Right forelimb (tissue), 1 donor: ENCODE results near the gene SLC23A2.
"Not testable (repeated sequence)": the region's sequence is repeated elsewhere in the genome, so short reads cannot be mapped to it uniquely, and the experiment has no call there.

Experiments
- DNase-seq: peaks from one replicate; pipeline ENCODE4 v3.0.0-alpha.2; 2018

The SLC23A2 gene

DNA sequence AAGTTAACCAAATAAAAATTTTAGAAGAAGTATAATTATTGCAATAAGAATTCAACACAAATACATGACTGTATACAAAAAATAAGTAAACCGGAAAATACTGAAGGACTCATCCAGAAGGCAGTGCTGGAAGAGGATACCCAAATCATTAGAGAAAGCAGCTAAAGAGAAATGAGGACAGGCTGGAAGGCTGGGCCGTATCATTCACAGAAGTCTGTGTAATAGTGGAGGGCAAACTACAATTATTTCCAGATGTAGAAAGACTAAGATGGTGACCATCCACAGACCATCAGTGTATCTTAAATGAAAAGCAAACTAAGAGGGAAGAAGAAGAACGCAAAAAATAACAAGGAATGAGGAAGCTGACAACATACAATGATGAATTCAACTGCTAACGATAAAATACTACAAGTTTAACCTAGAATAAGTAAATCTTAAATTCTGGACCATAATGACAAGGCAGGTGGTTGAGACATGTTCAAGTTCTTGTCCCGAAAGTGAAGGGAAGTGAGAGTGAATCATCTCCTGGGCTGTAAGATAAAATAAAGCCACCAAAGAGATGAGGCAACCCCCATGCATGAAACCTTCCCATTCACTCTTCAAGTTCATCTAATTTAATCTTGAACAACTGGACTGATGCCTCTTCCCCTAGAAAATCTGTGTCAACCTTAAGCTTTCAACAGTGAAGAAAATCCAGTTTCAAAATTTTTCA lies 71.5 kb downstream of the SLC23A2 start:
- DNase-seq: no peak

DNA sequence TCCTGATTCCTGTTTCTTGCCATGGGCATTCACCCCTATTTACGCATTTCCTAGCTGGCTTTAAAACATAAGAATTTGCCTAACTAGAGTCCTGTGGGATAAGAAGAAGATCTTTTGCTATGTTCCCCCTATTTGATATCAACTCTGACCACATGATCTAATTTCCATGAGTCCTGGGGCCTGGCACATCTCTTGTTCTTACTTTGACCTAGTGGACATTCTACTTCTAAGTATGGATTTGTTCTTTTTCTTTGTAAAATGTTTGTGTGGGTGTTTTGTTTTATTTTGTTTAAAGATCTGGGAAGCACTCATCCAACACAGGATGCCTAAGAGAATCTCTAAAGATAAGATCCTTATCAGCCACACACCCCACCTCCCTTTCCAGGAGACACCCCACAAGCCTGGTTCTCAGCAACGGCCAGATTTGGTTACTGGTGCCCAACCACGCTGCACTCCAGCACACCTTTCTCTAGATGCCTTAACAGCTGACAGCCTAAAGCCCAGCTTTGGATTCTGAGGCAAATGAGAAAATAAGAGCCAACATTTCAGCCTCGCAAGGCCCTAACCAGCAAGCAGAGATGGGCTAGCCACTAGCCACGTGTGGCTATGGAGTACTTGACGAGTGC lies 74.7 kb downstream of the SLC23A2 start:
- no peak for DNase-seq

DNA sequence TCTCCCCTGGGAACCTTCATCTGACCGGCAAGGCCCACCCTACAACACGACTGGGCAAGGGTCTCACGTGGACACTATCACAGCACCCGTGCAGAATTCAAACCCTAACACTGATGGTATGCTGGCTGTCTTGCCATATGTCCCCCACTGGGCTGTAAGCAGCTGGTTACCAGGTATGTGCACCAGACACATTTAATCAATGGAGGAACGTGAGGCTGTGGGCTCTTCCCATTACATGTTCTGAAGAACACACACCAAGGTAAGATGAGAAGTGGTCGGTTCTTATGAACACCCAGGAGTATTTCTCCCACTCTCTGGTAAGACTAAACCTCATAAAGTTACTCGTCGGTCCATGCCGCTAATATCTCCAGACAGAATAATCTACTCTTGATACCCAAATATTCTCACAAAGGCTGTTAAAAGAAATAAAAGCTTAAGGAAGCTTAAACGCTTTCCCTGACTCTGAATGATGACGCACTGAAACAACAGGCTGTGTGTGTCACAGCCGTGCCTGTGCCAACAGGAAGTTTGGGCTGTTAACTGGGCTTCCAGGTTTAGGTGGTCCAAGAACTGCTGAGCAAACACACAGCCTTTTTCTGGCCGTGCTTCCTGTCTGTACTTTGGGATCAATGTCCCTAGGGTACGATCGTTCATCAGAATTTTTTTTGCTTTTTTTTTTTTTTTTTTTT lies 75.3 kb downstream of the SLC23A2 start:
- DNase-seq: no peak

DNA sequence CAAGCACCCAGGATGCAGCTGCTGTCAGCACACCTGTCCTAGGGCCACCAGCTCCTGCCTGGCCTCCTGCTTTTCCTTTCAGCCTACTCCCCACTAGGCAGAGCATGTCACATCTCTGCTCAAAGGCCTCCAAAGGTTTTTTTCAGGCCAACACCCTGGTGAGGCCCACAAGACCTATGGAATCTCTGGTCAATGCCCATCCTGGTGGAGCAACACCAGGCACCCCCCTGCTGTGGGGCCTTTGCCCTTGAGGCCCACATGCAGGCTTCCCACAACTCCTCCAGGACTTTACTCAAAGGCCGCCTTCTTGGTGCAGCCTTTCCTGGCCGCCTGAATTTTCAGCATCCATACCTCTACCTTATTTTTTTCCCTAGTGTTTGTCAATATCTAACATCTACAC lies 76.9 kb downstream of the SLC23A2 start:
- no peak for DNase-seq

DNA sequence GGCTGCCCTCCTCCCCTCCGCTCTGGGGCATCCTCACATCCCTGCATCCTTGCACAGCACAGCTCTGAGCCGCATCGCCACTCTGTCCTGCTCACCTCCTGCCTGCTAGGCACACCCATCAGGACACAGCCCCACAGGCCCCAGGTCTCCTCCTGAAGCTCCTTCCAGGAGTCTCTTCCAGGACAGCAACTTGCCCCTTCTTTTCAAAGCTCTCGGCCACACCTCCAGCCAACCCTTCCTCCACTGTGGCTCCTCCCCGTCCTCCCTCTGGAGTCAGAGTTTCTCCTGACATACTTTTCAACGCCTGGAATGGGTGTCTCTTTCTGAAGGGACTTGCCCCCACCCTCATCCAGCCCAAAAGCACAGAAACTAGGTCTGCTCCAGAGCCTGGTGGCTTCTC lies 77.3 kb downstream of the SLC23A2 start:
- no peak for DNase-seq

DNA sequence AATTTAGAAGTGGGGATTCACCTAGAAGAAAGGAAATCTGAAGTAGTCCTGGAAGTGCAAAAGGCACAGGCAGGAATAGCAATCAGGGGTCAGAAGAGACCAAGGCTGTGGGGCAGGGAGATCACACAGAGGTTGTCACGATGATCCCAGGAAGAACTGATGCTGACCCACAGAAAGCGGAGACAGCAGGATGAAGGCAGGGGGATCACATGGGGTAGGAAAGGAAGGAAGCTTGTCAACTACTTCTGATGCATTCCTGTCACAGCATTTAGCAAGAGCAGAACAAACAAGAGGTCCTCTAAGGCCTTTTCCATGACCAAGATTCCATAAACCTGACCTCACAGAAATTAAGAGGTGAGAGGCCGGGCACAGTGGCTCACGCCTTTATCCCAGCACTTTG lies 79.1 kb downstream of the SLC23A2 start:
- DNase-seq: no peak

DNA sequence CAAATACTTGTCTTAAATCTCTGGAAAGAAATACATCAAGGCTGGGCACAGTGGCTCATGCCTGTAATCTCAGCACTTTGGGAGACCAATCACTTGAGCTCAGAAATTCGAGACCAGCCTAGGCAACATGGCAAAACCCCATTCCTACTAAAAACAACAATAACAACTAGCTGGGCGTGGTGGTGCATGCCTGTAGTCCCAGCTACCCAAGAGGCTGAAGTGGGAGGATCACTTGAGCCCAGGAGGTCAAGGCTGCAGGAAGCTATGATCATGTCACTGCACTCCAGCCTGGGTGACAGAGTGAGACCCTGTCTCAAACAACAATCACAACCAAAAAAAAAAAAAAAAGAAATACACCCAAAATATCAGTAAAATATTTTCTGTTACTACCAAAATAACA lies 80.0 kb downstream of the SLC23A2 start:
- not testable (repeated sequence) for DNase-seq

DNA sequence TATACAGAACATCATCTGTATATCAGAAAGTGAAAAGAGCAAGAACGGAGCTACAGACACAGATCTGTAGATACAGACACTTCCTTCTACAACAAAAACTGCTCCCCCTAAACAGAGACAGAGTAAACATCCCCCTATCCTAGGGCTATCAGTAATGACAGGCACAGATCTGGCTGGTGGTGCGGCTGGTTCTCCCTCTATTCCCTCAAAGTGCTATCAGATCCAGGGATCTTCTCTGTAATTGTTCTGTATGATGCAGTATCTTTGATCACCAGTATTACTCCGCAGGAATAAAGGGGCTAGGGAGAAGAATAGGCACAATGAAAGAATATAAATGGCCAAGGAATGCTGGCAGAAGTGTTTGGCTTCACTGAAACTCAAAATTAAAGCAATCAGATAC lies 80.7 kb downstream of the SLC23A2 start:
- no peak for DNase-seq

DNA sequence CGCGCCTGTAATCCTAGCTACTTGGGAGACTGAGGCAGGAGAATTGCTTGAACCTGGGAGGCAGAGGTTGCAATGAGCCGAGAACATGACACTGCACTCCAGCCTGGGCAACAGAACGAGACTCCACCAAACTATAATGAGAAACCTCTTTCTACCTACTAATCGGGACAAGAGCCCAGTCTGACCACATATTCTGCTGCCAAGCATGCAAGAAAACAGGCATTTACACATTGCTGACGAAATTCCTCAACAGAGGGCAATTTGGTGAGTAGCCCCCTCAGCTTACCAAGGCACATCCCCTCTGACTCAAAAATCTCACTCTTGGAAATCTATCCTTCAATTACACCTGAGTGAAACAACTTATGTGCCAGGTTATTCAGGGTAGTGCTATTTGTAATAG lies 81.2 kb downstream of the SLC23A2 start:
- no peak for DNase-seq

DNA sequence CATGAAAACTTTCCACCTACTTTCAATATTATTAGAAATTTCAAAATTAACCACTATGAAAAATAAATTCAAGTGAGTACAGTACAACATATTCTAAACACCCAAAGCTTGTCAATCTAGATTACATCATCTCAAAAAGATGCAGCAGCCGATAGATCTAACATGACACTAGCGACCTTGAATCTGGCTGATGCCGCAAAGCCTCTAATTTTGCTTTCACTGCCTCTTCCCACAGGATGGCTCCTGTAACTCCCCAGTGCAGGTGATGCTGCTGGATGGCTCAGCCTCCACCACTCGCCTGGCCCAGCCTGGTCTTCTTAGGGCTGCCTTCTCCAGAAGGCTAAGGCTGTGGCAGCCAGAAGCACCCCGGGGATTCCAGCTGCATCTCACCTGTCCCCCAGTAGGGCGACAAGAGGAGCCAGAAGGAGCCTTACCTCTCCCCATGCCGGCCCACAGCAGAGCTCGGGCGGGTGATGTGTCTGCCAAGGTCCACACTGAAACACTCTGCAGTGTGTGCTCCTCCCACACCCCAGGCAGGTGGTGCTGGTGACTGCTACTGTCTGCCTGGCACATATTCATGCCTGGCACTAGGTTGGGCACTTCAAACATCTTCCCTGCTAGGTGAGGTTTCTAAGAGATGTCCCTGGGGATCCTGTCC lies 82.1 kb downstream of the SLC23A2 start:
- DNase-seq: no peak

DNA sequence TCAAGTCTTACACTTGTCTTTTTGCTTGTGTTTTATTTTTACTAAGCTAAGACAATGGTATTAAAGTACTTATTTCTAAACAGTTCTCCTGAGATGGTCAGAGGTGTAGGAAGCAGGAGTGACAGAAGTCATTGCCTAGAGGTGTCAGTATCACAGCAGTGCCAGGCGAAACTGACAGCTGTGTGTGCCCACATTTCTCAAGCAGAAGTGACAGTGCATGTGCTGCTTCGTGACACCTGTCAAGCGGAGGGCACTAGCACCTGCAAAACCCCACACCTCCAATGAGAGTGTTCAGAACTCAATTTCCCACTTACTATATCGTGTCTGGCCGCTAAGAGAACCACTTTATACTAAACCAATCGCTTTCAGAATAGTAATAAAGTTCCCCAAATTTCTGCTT lies 82.8 kb downstream of the SLC23A2 start:
- DNase-seq: no peak

DNA sequence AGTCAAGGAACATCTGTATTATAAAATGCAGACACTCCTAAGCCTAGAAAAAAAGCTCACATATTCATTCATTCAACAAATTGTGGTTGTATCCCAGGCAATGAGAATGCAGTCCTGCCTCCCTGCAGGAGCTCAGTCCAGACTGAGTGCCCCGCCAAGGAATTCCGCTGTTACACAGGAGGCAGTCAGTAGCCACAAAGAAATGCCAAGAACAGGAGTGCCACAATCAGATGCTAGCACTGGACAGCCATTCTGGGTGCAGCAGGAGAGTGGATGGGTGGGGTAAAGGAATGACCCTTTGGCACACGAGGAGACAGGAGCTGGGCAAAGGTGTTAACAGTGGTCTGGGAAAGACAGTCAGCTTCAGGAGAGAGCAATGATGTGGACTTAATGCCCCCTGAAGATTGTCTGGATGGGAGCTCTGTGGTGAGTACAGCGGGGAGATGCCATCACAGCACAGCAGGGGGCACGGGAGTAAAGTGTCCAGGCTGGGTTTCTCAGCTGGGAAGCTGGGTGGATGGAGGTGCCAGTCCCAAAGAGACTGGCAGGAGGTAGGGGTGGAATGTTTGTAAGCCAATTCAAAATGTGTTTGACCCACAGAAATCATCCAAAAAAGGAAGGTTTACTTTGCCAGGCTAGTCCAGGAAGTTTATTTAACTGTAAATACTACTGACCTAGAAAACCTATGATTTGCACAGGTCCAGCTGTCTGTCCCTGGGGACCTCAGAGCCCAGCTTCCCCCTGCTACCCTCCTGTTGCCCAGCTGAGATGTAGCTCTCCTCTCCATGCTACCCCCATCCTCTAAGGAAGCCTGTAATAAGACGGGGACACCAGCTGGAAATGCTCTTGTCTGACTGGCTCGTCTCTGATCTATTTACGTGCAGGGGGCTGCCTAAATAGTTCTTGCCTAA lies 84.1 kb downstream of the SLC23A2 start:
- DNase-seq: no peak

DNA sequence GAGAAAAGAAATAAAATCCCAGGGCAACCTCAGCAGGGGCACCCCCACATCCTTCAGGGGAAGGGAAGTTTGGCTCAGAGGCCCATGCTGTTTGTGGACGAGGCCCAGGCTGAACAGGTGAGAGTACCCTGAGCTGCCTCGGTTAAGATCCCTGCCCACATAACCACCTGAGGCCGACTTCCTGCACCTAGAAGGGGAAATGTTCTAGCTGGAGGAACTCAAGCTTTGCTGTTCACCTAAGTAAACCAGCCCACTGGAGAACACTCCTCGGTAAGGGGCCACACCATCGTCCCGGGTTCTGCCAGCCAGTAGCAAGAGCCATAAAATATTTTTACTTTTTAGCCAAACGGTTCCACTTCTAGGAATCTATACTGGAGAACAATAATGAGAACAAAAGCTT lies 88.2 kb downstream of the SLC23A2 start:
- no peak for DNase-seq

DNA sequence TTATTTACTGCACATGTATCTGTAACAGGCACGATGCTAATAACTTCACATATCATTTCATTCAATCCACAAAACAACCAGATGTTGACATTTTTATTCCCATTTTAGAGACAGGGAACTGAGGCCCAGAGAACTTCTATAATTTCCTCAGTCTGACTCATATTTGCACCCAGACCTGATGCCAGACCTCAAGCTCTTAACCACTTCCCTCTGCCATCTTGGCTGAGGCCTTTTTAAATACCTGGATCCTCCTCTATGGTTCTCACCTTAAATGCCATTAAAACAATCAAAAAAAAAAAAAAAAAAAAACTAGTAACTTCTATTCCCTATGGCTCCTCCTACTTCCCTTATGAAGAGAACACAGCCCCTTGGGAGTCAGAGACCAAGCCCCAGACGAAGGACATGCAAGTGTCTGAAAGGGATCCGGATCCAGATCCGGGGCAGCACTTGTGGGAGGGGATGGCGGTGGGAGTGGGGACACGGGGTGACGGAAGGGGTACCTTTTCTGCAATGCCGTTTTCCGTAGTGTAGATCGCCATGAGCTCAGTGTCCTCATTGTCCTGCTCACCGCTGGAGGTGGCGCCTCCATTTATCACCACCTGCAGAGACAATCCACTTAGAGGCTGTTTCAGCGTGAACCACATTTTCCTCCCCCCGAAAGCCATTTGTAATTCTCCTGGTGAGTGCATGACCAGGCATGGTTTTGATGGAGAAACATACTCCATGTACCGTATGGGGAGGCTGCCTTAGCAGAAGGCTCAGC lies 88.7 kb downstream of the SLC23A2 start:
- no peak for DNase-seq

DNA sequence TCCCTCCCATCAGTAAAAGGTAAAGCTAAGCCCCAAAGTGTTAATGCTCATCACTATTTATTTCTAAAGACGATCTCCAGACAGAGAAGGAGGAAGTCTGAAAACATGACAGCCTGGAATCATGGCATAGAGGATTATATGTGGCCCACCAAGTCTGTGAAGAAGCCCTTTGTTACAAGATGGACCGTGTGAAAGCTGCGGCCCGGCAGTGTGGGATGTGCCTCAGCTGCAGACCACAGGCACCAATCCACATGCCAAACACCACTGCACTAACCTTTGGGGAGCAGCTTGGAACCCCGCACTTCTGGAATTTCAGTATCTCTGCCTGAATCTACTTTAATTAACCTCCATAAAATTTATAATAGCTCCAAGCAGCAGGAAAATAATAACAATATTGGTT lies 90.4 kb downstream of the SLC23A2 start:
- no peak for DNase-seq

DNA sequence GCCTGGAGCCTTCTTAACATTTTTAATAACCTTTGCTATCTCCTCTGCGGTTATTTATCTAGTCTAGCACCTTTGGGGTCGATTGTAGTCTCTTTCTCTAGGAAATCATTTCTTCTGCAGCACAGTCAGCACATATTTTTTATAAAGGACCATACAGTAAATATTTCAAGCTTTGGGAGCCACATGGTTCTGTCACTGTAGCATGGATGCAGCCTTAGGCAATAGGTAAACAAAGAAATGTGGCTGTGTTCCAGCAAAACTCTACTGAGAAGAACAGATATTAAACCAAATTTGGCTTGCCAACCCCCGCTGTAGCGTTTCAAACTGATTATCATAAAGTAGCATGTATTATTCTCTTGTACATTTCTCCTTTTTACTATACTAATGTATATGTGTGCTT lies 95.7 kb downstream of the SLC23A2 start:
- DNase-seq: no peak

DNA sequence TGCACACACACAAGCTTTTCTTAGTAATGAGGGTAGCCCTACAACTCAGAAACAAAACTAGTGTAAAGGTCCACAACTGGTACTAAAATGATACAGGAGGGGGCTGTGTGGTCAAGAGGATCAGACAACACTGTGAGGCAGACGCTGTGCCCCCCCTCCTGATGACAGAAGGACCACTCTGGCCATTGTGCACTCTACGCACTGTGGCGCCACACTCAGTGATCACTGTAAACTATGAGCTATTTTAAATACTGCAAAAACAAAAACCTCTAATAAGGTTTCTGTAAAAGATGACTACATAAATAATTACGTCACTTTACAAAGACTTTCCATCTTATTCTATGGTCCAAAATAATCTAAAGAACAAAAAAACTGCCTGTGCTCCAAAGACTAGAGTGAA lies 96.1 kb downstream of the SLC23A2 start:
- no peak for DNase-seq

DNA sequence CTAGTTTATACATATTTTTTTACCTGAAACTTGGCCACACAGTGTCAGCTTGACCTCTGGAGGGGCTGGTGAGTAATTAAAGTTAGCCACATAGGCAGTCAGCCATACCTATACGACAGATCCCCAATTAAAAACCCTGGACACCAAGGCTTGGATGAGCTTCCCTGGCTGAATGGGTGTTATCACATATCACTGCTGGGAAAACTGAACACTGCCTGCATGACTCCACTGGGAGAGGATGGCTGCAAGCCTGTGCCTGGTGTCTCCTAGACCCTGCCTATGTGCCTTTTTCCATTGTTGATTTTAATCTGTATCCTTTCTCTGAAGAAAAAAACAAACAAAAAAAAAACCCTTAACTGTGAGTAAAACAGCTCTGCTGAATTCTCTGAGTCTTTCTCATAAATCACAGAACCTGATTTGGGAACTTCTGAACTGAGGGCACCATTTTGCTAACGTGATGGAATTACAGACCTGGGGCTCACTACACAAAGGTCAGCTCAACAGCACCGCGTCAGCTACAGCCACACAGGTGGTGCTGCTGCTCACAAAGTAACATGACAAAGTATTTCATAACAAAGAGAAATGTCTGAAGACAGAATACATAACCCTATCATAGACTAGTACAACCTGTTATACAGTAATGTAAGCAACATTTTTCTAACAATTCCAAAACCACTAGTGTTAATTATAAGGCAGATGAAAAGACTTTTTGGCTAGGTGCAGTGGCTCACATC lies 97.0 kb downstream of the SLC23A2 start:
- DNase-seq: no peak

DNA sequence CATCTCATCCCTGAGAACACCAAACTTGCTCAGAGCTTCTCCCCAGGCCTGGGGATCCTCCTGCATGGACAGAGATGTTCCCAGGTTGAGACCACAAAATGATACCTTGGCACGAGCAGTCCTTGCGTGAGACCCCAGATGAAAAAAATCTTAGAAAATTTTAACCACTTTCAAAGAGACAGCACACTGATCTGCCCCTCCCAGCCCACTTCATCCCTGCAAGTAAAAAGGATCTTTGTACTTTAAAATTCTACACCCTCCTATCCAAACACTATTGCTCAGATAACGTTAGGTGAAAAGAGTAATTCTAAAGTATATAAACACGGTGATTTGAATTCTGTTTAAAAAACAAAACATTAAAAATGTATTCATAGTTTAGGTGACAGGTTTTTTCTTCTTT lies 98.5 kb downstream of the SLC23A2 start:
- no peak for DNase-seq

DNA sequence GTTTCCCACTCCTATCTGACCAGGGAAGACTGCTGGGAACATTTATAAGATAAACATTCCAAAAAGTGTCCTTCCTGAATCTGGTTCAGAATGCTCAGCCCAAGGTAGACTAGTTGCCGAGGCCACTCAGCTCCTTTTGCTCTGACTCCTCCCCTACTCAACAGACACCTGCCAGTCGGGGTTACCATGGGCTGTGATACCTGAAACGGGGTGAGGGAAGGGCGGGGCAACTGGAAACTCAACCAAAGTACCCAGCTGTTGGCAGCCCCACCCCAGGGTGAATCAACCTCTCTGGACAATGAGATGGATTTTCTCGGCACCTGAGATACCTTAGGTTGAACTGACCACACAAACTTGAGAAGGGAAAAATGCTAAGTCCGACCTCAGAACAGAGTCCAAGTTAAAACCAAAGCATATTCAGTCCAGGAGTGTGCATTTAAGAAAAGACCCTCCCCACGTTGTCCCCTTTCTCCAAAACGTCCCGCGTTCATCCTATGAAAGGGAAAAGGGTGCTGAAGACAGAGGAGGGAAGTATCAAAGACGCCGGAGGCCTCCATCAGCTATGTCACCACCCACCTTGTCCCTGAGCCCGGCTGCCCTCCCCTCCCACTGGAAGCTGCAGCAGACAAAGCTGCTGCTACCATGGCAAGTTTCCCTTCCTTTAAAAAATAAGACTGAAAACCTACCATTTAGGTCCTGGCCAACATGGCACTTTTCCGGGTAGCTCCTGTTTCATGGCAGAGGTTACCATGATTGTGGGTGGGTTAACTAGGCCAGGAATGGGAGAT lies 100.1 kb downstream of the SLC23A2 start:
- no peak for DNase-seq
